Activated gamma-delta T cell treated with anti-CD3 and anti-CD28 coated beads, Interleukin-2, amount 50 U/mL, for 16 hours (primary cell): ENCODE measurements around the gene SRRM3.
A peak's percentile ranks its signal among the peaks of the same experiment; 100 is the strongest.
"Not testable (repeated sequence)": the region's sequence is repeated elsewhere in the genome, so short reads cannot be mapped to it uniquely, and the experiment has no call there.

Source experiments
- DNase-seq: peaks from one replicate; pipeline ENCODE4 v3.0.0-alpha.2; 2020; ENCODE audit warnings: low read depth

Gene SRRM3

GRCh38 chr7:76201732-76202665, at the start of gene SRRM3:
Gene SRRM3, plus strand, starts transcription at chr7:76201896. Its CDS starts 33,171 bp downstream, at chr7:76235067.
- DNase-seq, result peak; percentile 69

- no peak for DNase-seq
Observed at GRCh38 chr7:76151932-76152331, 49.8 kb upstream of the SRRM3 start.

GRCh38 chr7:76153571-76154230, 48.0 kb upstream of the SRRM3 start:
- DNase-seq, result not testable (repeated sequence)

- DNase-seq, result no peak
Observed at GRCh38 chr7:76155938-76156337, 45.8 kb upstream of the SRRM3 start.

GRCh38 chr7:76156992-76157685, 44.6 kb upstream of the SRRM3 start:
- DNase-seq, result not testable (repeated sequence)

GRCh38 chr7:76158416-76158815, 43.3 kb upstream of the SRRM3 start:
- not testable (repeated sequence) for DNase-seq

- DNase-seq, result not testable (repeated sequence)
Observed at GRCh38 chr7:76162416-76163170, 39.1 kb upstream of the SRRM3 start.

- DNase-seq, result not testable (repeated sequence)
Observed at GRCh38 chr7:76163812-76164211, 37.9 kb upstream of the SRRM3 start.

- no peak for DNase-seq
Observed at GRCh38 chr7:76165106-76165972, 36.4 kb upstream of the SRRM3 start.

GRCh38 chr7:76165973-76166403, 35.7 kb upstream of the SRRM3 start:
- DNase-seq, result no peak

GRCh38 chr7:76166404-76167255, 35.1 kb upstream of the SRRM3 start:
- peak; percentile 79 for DNase-seq

- DNase-seq, result no peak
Observed at GRCh38 chr7:76173566-76174205, 28.0 kb upstream of the SRRM3 start.

- not testable (repeated sequence) for DNase-seq
Observed at GRCh38 chr7:76176951-76177350, 24.7 kb upstream of the SRRM3 start.

- no peak for DNase-seq
Observed at GRCh38 chr7:76179686-76180085, 22.0 kb upstream of the SRRM3 start.

GRCh38 chr7:76182225-76182960, 19.3 kb upstream of the SRRM3 start:
- no peak for DNase-seq

GRCh38 chr7:76185187-76185896, 16.4 kb upstream of the SRRM3 start:
- no peak for DNase-seq

GRCh38 chr7:76187272-76187671, 14.4 kb upstream of the SRRM3 start:
- no peak for DNase-seq

- DNase-seq, result no peak
Observed at GRCh38 chr7:76189276-76189675, 12.4 kb upstream of the SRRM3 start.
